ENCODE measurements around the gene FAM209A. TPM values are rescaled to one million over a fixed set of nuclear protein-coding genes. Genes with fewer than 3 reads are reported as not detected.
"Not testable (repeated sequence)": the region's sequence is repeated elsewhere in the genome, so short reads cannot be mapped to it uniquely, and the experiment has no call there.

The FAM209A gene
- total RNA-seq, 1 donor from 2014 or later = 0.87 TPM

DNA sequence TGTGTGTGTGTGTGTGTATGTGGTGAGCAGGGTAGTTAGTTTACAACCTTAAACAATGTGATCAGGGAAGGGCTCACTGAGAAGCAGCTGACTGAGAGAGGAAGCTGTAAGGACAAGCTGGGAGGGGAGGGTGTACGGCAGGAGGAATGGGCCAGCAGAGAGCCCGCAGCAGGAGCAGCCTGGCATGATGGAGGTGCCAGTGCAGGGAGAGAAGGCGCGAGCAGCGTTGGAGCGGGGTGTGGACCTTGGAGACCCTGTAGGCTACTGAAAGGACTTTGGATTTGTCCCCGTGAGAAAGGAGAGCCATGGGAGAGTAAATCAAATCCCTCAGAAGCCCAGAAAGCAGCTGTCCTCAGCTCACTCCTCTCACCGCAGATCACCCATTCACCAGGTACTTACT, 27.0 kb downstream of the FAM209A start:
- no peaks in the 10 kb centered on the region for H3K36me3 ChIP-seq
- H3K9me3 ChIP-seq = no peaks in the 10 kb centered on the region
- H3K4me1 ChIP-seq = peaks cover 7% of the 10 kb centered on the region
- no peak overlapping the region for H3K4me3 ChIP-seq
- ATAC-seq = no peak
- TF ChIP-seq, protein P1, sequence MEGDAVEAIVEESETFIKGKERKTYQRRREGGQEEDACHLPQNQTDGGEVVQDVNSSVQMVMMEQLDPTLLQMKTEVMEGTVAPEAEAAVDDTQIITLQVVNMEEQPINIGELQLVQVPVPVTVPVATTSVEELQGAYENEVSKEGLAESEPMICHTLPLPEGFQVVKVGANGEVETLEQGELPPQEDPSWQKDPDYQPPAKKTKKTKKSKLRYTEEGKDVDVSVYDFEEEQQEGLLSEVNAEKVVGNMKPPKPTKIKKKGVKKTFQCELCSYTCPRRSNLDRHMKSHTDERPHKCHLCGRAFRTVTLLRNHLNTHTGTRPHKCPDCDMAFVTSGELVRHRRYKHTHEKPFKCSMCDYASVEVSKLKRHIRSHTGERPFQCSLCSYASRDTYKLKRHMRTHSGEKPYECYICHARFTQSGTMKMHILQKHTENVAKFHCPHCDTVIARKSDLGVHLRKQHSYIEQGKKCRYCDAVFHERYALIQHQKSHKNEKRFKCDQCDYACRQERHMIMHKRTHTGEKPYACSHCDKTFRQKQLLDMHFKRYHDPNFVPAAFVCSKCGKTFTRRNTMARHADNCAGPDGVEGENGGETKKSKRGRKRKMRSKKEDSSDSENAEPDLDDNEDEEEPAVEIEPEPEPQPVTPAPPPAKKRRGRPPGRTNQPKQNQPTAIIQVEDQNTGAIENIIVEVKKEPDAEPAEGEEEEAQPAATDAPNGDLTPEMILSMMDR (IDR thresholded peaks at IDR 0.05) = no peak
- H3K27ac ChIP-seq = no peak overlapping the region
- no peak for DNase-seq
- no peaks in the 10 kb centered on the region for H3K27me3 ChIP-seq
- intact Hi-C loops (cut with DNase I) = no loop called here

DNA sequence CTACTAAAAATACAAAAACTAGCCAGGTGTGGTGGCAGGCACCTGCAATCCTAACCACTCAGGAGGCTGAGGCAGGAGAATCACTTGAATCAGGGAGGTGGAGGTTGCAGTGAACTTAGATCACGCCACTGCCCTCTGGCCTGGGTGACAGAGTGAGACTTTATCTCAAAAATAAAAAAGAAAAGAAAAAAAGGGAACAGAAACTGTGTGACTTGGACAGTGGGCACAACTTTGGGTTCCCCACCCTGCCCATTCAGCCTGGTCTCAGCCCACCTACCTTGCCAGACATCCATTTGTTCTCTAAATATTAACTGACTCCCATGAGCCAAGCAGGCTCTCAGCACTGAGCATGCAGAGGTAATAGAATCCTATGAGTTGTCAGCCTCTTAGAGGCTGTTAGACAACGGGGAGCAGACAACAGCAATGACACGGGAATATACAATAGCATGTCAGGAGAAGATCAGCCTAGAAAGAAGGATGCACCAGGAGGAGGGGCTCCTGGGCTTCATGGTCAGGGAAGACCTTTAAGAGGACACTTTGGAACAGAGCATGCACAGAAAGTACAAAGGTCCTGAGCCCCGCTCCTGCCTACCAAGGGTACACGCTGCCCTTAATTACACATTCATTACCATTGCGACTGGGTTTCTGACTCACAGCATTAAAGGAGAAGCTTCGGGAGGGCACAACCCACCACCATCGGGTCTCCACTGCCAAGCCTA, 28.5 kb downstream of the FAM209A start:
- Histone ChIP-seq H3K9me3 (no peaks in the 10 kb centered on the region), H3K4me1 (peaks cover 7% of the 10 kb centered on the region), H3K36me3 (no peaks in the 10 kb centered on the region), H3K27me3 (no peaks in the 10 kb centered on the region), H3K27ac (no peak overlapping the region), H3K4me3 (no peak overlapping the region)
- TF ChIP-seq, protein P1 (IDR thresholded peaks at IDR 0.05) = no peak
- intact Hi-C loops (cut with DNase I) = no loop called here
- DNase-seq (no peak), ATAC-seq (no peak)

DNA sequence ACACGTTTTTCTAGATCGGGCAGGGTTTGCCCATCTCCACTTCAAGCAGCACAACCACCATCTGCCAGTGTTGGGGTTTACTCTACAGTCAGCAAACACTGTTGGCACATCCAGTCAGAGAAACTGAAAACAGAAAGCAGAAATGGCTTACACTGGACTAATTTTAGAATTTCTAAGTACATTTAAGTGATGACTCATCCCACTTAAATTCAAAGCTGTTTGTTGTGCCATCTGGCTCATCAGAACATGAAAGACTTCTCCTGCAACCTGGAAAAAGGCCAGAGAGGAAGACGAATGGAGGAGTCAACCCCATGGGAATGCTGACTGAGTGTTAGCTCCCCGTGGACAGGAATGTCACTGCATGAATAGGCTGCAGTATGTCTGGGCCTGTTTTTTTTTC, 30.3 kb downstream of the FAM209A start:
- Histone ChIP-seq H3K9me3 (no peaks in the 10 kb centered on the region), H3K4me3 (no peak overlapping the region), H3K4me1 (peaks cover 7% of the 10 kb centered on the region), H3K27ac (no peak overlapping the region), H3K27me3 (no peaks in the 10 kb centered on the region), H3K36me3 (no peaks in the 10 kb centered on the region)
- ATAC-seq (peak; percentile 74), DNase-seq (no peak)
- TF ChIP-seq, protein P1 (IDR thresholded peaks at IDR 0.05) = no peak
- intact Hi-C loops (cut with DNase I) = no loop called here

DNA sequence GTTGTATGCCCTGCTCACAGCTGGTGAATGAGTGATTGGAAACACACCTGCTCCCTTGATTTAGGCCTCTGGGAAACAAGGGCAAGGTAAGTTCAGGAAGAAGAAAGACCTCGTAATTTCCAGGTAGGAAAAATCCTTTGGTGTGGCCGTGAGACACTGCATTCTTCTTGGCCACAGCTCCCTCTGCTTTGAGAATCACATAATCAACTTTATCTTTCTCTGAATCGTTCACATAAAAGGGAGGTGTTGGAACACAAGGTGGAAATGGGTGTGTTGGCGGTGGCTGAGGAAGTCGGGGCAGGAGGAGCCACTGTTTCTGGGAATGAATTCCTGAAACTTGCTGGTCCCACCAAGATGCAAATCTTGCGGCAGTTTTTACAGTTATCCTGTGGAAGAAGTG, 34.4 kb downstream of the FAM209A start:
- no peaks in the 10 kb centered on the region for H3K27me3 ChIP-seq
- no peaks in the 10 kb centered on the region for H3K9me3 ChIP-seq
- no peak for DNase-seq
- no peak overlapping the region for H3K4me3 ChIP-seq
- intact Hi-C loops (cut with DNase I) = no loop called here
- no peak overlapping the region for H3K27ac ChIP-seq
- no peaks in the 10 kb centered on the region for H3K36me3 ChIP-seq
- H3K4me1 ChIP-seq = peaks cover 7% of the 10 kb centered on the region
- no peak for ATAC-seq
- TF ChIP-seq, protein P1 (IDR thresholded peaks at IDR 0.05) = no peak

DNA sequence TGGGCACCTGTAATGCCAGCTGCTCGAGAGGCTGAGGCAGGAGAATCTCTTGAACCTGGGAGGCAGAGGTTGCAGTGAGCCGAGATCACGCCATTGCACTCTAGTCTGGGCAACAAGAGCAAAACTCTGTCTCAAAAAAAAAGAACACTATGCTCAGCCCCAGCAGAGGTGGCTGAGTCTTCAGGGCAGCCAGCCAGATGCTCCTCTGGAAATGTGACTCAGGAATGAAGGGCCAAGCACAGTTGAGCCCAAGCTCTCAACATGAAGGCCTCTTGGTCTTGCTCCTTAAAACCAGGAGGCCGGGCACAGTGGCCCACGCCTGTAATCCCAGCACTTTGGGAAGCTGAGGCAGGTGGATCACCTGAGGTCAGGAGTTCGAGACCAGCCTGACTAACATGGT, 40.0 kb downstream of the FAM209A start:
- H3K4me1 ChIP-seq; H3K27ac ChIP-seq; DNase-seq; H3K36me3 ChIP-seq; H3K4me3 ChIP-seq; H3K9me3 ChIP-seq; ATAC-seq; H3K27me3 ChIP-seq; intact Hi-C loops (cut with DNase I): not testable (repeated sequence)

DNA sequence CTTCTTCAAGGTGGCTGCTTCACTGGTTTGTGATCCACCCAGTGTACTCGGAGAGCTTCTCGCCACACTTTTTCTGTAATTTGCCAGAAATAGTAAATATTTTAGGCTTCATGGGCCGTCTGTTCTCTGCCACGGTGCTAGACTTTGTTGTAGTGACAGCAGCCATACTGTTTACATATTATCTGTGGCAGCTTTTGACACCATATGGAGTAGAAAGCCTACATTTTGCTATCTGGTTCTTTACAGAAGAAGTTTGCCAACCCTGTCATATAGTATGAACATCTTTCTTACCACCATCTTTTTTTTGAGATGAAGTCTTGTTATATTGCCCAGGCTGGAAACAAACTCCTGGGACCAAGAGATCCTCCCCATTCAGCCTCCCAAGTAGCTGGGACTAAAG, 41.0 kb downstream of the FAM209A start:
- ATAC-seq (no peak), DNase-seq (no peak)
- Histone ChIP-seq H3K9me3 (no peaks in the 10 kb centered on the region), H3K27ac (no peak overlapping the region), H3K36me3 (no peaks in the 10 kb centered on the region), H3K4me1 (no peaks in the 10 kb centered on the region), H3K4me3 (no peak overlapping the region), H3K27me3 (no peaks in the 10 kb centered on the region)
- intact Hi-C loops (cut with DNase I) = no loop called here
- TF ChIP-seq, protein P1 (IDR thresholded peaks at IDR 0.05) = no peak
